Ishikawa (cell line): ENCODE results near the gene MFSD6L.

Source experiments
- CEBPB ChIP-seq: IDR thresholded peaks from 2 replicates; pipeline ENCODE4 v1.6.1; 2012
- CREB1 ChIP-seq: IDR thresholded peaks from 2 replicates; pipeline ENCODE4 v1.6.1; 2012; ENCODE audit warnings: low read depth
- EGR1 ChIP-seq: IDR thresholded peaks from 2 replicates; pipeline ENCODE4 v1.6.1; 2012
- EP300 ChIP-seq: IDR thresholded peaks from 2 replicates; pipeline ENCODE4 v1.6.1; 2012; ENCODE audit warnings: borderline replicate concordance
- FOXM1 ChIP-seq: IDR thresholded peaks from 2 replicates; pipeline ENCODE4 v1.6.1; 2012; ENCODE audit warnings: low read depth, borderline replicate concordance
- MAX ChIP-seq: IDR thresholded peaks from 2 replicates; pipeline ENCODE4 v1.6.1; 2012
- NFIC ChIP-seq: IDR thresholded peaks from 2 replicates; pipeline ENCODE4 v1.6.1; 2012
- RAD21 ChIP-seq: IDR thresholded peaks from 2 replicates; pipeline ENCODE4 v1.6.1; 2012; ENCODE audit warnings: low read depth
- REST ChIP-seq: IDR thresholded peaks from 2 replicates; pipeline ENCODE4 v1.6.1; 2012; ENCODE audit warnings: low read depth, mild to moderate bottlenecking
- TAF1 ChIP-seq: IDR thresholded peaks from 2 replicates; pipeline ENCODE4 v1.6.1; 2012; ENCODE audit warnings: low read depth, mild to moderate bottlenecking
- TCF12 ChIP-seq: IDR thresholded peaks from 2 replicates; pipeline ENCODE4 v1.6.1; 2012; ENCODE audit warnings: low read depth
- TEAD4 ChIP-seq: IDR thresholded peaks from 2 replicates; pipeline ENCODE4 v1.6.1; 2012
- USF1 ChIP-seq: IDR thresholded peaks from 2 replicates; pipeline ENCODE4 v1.6.1; 2012
- YY1 ChIP-seq: IDR thresholded peaks from 2 replicates; pipeline ENCODE4 v1.6.1; 2012; ENCODE audit warnings: low read depth
- ZBTB7A ChIP-seq: IDR thresholded peaks from 2 replicates; pipeline ENCODE4 v1.6.1; 2012; ENCODE audit warnings: low read depth

The MFSD6L gene

GRCh38 chr17:8798846-8799569 lies at the start of gene MFSD6L:
MFSD6L (minus strand) TSS chr17:8799365; CDS start chr17:8799120, 245 bp downstream.
- TF ChIP-seq ZBTB7A (no peak), FOXM1 (no peak), MAX (peak; percentile 79), CREB1 (no peak), NFIC (no peak), CEBPB (no peak), TEAD4 (no peak), TAF1 (peak; percentile 19; the same call in 1 of the 2 replicates), YY1 (peak; percentile 71; the same call in 1 of the 2 replicates), TCF12 (peak; percentile 63; the same call in 1 of the 2 replicates), EGR1 (peak; percentile 68), USF1 (peak; percentile 32; the same call in 1 of the 2 replicates), RAD21 (peak; percentile 72), REST (no peak), EP300 (no peak)

GRCh38 chr17:8847891-8848290 lies 48.7 kb upstream of the MFSD6L start:
- no peak for TF ChIP-seq NFIC
- TF ChIP-seq YY1: no peak
- no peak for TF ChIP-seq CEBPB
- no peak for TF ChIP-seq TCF12
- no peak for TF ChIP-seq ZBTB7A

- TF ChIP-seq ZBTB7A (no peak), USF1 (peak; percentile 94)
Observed at GRCh38 chr17:8846768-8847211, 47.6 kb upstream of the MFSD6L start.

- TF ChIP-seq RAD21: no peak
- no peak for TF ChIP-seq ZBTB7A
- TF ChIP-seq USF1: no peak
- TF ChIP-seq NFIC: no peak
- no peak for TF ChIP-seq CEBPB
- no peak for TF ChIP-seq EP300
- TF ChIP-seq TEAD4: no peak
- no peak for TF ChIP-seq TCF12
- TF ChIP-seq MAX: no peak
- no peak for TF ChIP-seq REST
- TF ChIP-seq EGR1: no peak
- no peak for TF ChIP-seq TAF1
- TF ChIP-seq FOXM1: no peak
- TF ChIP-seq CREB1: no peak
- no peak for TF ChIP-seq YY1
Observed at GRCh38 chr17:8844229-8845218, 45.4 kb upstream of the MFSD6L start.

GRCh38 chr17:8843344-8843743 lies 44.2 kb upstream of the MFSD6L start:
- no peak for TF ChIP-seq USF1
- no peak for TF ChIP-seq CEBPB
- no peak for TF ChIP-seq REST
- no peak for TF ChIP-seq EP300
- TF ChIP-seq CREB1: no peak
- TF ChIP-seq FOXM1: no peak
- TF ChIP-seq TCF12: no peak
- TF ChIP-seq RAD21: no peak
- no peak for TF ChIP-seq TAF1
- TF ChIP-seq YY1: no peak
- TF ChIP-seq EGR1: no peak
- no peak for TF ChIP-seq ZBTB7A
- TF ChIP-seq TEAD4: no peak
- no peak for TF ChIP-seq NFIC
- TF ChIP-seq MAX: no peak
